Caco-2 (cell line): ENCODE results near the gene PDE2A. TPM values are rescaled to one million over a fixed set of nuclear protein-coding genes. Genes with fewer than 3 reads are reported as not detected.
"Not testable (repeated sequence)": the region's sequence is repeated elsewhere in the genome, so short reads cannot be mapped to it uniquely, and the experiment has no call there.

Source experiments
- BruUV-seq: library from RNA; stranded (reverse); fragments of 400-500 nt; replicated peaks from 2 replicates; lab custom pipeline; 2021; lab: Mats Ljungman, UMichigan
- CTCF ChIA-PET: fragments of 300-600 bp; sonication (Branson Sonifier 250); formaldehyde crosslinking; loops from one replicate; lab custom pipeline; 2022; ENCODE audit warnings: antibody characterized with exemption; lab: Charles Lee
- POLR2A ChIA-PET: fragments of 300-600 bp; sonication (Branson Sonifier 250); formaldehyde crosslinking; loops from one replicate; lab custom pipeline; 2022; ENCODE audit warnings: antibody characterized with exemption; lab: Charles Lee
- DNase-seq, 2 experiments: peaks; one replicate each; pipeline versions ENCODE4 v3.0.0 to v3.0.0-alpha.2; 2020 to 2022
- H3K27me3 ChIP-seq: replicated peaks from 2 replicates; pipeline ENCODE4 v1.6.0; 2011; ENCODE audit warnings: low read length; ENCODE audit not compliant: control insufficient read depth, insufficient read depth
- H3K36me3 ChIP-seq: 2 replicates; pipeline ENCODE4 v1.5.1; 2011; ENCODE audit warnings: low read length; ENCODE audit not compliant: control insufficient read depth, insufficient read depth
- H3K4me1 ChIP-seq: fragments of 250-450 bp; sonication (Bioruptor Pico); 2 replicates; pipeline ENCODE4 v1.5.1; 2020; ENCODE audit warnings: mild to moderate bottlenecking
- H3K4me3 ChIP-seq: 2 replicates; pipeline ENCODE4 v1.5.1; 2011; ENCODE audit warnings: low read depth, mild to moderate bottlenecking, control low read depth, low read length
- H3K9me3 ChIP-seq: fragments of 250-450 bp; sonication (Bioruptor Pico); 2 replicates; pipeline ENCODE4 v1.5.1; 2020; ENCODE audit warnings: mild to moderate bottlenecking, moderate library complexity
- H3K27ac Mint-ChIP-seq: one replicate; pipeline ENCODE4 v1.8.0; 2022; ENCODE audit warnings: mixed read lengths; ENCODE audit not compliant: unreplicated experiment
- H3K27me3 Mint-ChIP-seq: one replicate; pipeline ENCODE4 v1.8.0; 2022; ENCODE audit warnings: mixed read lengths; ENCODE audit not compliant: insufficient read depth, unreplicated experiment
- H3K36me3 Mint-ChIP-seq: one replicate; pipeline ENCODE4 v1.8.0; 2022; ENCODE audit warnings: mild to moderate bottlenecking, mixed read lengths; ENCODE audit not compliant: insufficient read depth, unreplicated experiment
- H3K4me1 Mint-ChIP-seq: one replicate; pipeline ENCODE4 v1.8.0; 2022; ENCODE audit warnings: low read depth, mixed read lengths; ENCODE audit not compliant: unreplicated experiment
- H3K4me3 Mint-ChIP-seq: one replicate; pipeline ENCODE4 v1.8.0; 2022; ENCODE audit warnings: mild to moderate bottlenecking, moderate library complexity, mixed read lengths; ENCODE audit not compliant: unreplicated experiment
- H3K9me3 Mint-ChIP-seq: one replicate; pipeline ENCODE4 v1.8.0; 2022; ENCODE audit warnings: mixed read lengths; ENCODE audit not compliant: unreplicated experiment
- CTCF ChIP-seq, 2 experiments: fragments of 200-600 bp in 1 of 2; IDR thresholded peaks; 1 replicate in 1 of 2; 2 replicates in 1 of 2; pipeline versions ENCODE4 v1.5.1 to v1.8.0; 2011 to 2022; ENCODE audit warnings: antibody characterized with exemption in 1 of 2, control low read depth in 1 of 2, inconsistent platforms in 1 of 2, low read depth in 1 of 2, low read length in 1 of 2, mild to moderate bottlenecking in 1 of 2, moderate library complexity in 1 of 2; ENCODE audit not compliant: insufficient read depth in 1 of 2, severe bottlenecking in 1 of 2, unreplicated experiment in 1 of 2
- intact Hi-C: fragments of 100-400 bp; cut with micrococcal nuclease; formaldehyde crosslinking; loops from one replicate; pipeline ENCODE4 v1.10.0; 2022; ENCODE audit not compliant: unreplicated experiment
- total RNA-seq: library from RNA; stranded (reverse); gene quantifications from 2 replicates; pipeline ENCODE4 v1.2.3, GENCODE V29; 2022

The PDE2A gene
- total RNA-seq, 1 experiment from 2014 or later: 1.4 TPM

DNA sequence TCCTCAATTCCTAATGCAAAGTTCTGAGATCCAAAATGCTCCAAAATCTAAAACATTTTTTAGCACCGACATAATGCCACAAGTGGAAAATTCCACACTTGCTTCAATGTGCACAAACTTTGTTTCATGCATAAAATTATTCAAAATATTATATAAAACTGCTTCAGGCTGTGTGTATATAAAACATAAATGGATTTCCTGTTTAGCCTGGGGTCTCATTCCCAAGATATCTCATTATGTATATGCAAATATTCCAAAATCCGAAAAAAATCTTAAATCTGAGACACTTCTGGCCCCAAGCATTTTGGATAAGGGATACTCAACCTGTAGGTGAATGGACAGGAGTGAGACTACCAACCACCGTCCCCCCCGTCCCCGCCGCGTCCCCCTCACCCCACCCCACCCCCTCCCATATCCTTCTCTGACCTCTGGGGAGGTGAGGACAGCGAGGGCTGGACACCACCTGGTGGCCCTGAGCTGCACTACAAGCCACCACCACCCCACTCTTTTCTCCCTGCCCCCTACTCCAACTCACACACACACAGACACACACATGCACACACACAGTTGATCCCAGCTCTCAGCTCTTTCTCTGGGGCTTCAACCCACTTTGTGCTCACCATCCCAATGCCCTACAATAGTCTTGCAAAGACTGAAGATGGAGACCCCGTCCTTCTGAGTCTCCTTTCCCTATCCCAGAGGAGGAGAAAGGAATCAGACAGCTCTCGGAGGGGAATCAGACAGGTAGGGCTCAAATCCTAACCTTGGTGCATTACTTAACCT, 101.0 kb downstream of the PDE2A start:
- peak; percentile 73 to 82 for DNase-seq
- Mint-ChIP-seq H3K4me1 (peaks cover 51% of the 10 kb centered on the region), H3K4me3 (peak overlapping the region; percentile 9), H3K27me3 (no peaks in the 10 kb centered on the region), H3K36me3 (no peaks in the 10 kb centered on the region), H3K27ac (peak overlapping the region; percentile 88), H3K9me3 (peaks cover 2% of the 10 kb centered on the region)
- Histone ChIP-seq H3K4me1 (peaks cover 63% of the 10 kb centered on the region), H3K9me3 (no peaks in the 10 kb centered on the region), H3K27me3 (no peaks in the 10 kb centered on the region), H3K36me3 (no peaks in the 10 kb centered on the region), H3K4me3 (no peak overlapping the region)
- BruUV-seq: no TSS peak
- intact Hi-C loops: loop anchor here (1.0 kb wide), 2 partner anchors 91 to 102 kb away; no protein-coding TSS in a partner anchor
- ChIA-PET POLR2A (no interaction called here), CTCF (interaction anchor here (0.6 to 4.8 kb wide), 15 partner anchors 13 to 390 kb away, joined by 3 to 77 read pairs (median 7); no protein-coding TSS in a partner anchor)
- TF ChIP-seq CTCF (IDR thresholded peaks at IDR 0.05; ENCODE audit: insufficient read depth in 1 of 2, low read depth in 1 of 2, low read length in 1 of 2, severe bottlenecking in 1 of 2, unreplicated experiment in 1 of 2): peak; percentile 82 to 94

GRCh38 chr11:72572540-72572939, 101.7 kb downstream of the PDE2A start:
- H3K4me3 Mint-ChIP-seq: peak overlapping the region; percentile 26
- CTCF ChIA-PET: interaction anchor here (0.6 to 4.8 kb wide), 5 partner anchors 38 to 349 kb away, joined by 3 to 77 read pairs (median 9); no protein-coding TSS in a partner anchor

DNA sequence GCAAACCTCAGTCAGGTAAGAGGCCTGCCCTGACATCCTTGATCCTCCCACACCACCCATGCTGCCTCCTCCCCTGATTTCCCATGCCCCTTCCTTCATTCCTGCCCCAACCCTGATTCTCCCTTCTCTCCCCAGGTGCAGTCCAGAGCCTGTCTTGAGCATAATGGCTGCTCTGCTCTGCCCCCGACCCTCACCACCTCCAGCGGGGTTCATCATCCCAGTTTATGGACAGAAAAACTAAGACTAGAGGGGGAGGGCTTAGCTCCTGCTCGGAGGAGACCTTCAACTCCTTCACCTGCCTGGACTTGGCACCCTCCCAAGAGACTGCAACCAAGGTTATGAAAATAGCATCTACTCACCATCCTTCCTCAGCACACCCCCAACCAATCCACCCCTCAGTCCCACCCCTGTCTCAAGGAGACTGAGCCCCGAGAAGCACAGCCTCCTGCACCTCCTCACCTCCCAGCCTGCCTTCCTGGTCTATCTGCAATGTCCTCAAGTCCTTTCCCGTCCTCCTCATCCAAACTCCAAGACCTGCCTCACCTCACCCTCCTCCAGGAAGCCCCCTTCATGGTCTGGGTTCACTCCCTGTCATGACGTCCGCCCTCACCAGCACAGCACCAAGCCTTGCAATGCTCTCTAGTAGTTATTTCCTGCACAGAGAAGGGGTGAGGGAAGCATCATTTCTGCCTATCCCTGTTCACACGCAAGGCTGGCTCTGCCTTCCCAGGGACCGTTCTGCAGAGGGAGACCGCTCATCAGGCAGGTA, 103.1 kb downstream of the PDE2A start:
- Histone ChIP-seq H3K4me3 (no peak overlapping the region), H3K9me3 (no peaks in the 10 kb centered on the region), H3K36me3 (no peaks in the 10 kb centered on the region), H3K27me3 (no peaks in the 10 kb centered on the region), H3K4me1 (peaks cover 63% of the 10 kb centered on the region)
- H3K36me3 Mint-ChIP-seq: no peaks in the 10 kb centered on the region
- no TSS peak for BruUV-seq
- peak overlapping the region; percentile 88 for H3K27ac Mint-ChIP-seq
- no peak for DNase-seq
- H3K27me3 Mint-ChIP-seq: no peaks in the 10 kb centered on the region
- H3K4me3 Mint-ChIP-seq: peak overlapping the region; percentile 27
- POLR2A ChIA-PET: no interaction called here
- H3K9me3 Mint-ChIP-seq: peaks cover 20% of the 10 kb centered on the region
- TF ChIP-seq CTCF (IDR thresholded peaks at IDR 0.05; ENCODE audit: insufficient read depth in 1 of 2, low read depth in 1 of 2, low read length in 1 of 2, severe bottlenecking in 1 of 2, unreplicated experiment in 1 of 2): no peak
- intact Hi-C loops: no loop called here
- peaks cover 57% of the 10 kb centered on the region for H3K4me1 Mint-ChIP-seq
- CTCF ChIA-PET: interaction anchor here (4.8 kb wide), 1 partner anchor 100 kb away, joined by 77 read pairs; no protein-coding TSS in a partner anchor

More at GRCh38 chr11:72572540-72572939, 101.7 kb downstream of the PDE2A start:
- H3K4me3 ChIP-seq, H3K36me3 Mint-ChIP-seq, H3K9me3 Mint-ChIP-seq, H3K27me3 ChIP-seq, POLR2A ChIA-PET, H3K36me3 ChIP-seq, H3K27me3 Mint-ChIP-seq, BruUV-seq, H3K9me3 ChIP-seq: not testable (repeated sequence)
- peak overlapping the region; percentile 88 for H3K27ac Mint-ChIP-seq
- peaks cover 63% of the 10 kb centered on the region for H3K4me1 ChIP-seq
- peaks cover 51% of the 10 kb centered on the region for H3K4me1 Mint-ChIP-seq
- intact Hi-C loops: loop anchor here (1.0 kb wide), 1 partner anchor 38 kb away; no protein-coding TSS in a partner anchor
- peak in 1 of 2 experiments; percentile 66 for DNase-seq
